ENCODE data around the gene B4GALT5.

The B4GALT5 gene

DNA sequence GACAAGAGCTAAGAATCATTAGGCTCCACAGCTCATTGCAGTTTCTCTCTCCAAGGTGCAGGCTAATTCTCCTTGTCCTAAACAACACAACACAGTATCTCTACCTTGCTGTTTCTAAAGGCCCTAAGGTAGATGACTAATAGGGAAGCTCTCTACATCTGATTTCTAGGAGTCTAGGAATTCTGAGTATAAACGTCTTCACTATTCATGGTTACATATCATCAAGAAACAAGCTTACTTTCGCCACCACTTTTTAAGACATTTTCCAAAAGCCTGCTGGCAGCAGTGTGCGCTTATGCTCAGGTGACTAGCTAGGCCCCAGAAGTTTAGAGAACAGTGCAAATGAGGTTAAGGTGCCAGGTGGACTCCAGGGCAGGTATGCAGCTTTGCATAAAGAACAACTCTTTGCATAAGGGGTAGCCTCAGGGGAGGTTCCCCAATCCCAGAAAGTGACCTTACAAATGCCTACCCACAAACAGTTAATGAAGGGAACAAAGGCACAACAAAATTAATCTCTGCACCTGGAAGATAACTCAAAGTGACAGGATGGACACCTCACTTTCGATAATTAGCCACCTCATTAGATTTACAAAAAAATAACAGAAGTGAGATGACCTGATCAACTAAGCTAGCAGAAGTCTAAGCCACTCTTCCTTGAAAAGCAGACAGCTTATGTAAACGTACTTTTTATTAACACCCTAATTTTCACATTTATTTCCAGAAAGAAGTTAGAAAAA, 20.1 kb downstream of the B4GALT5 start:
- no peak overlapping the region for H3K4me3 ChIP-seq (ENCODE audit: low read length)
- TF ChIP-seq, protein P1, sequence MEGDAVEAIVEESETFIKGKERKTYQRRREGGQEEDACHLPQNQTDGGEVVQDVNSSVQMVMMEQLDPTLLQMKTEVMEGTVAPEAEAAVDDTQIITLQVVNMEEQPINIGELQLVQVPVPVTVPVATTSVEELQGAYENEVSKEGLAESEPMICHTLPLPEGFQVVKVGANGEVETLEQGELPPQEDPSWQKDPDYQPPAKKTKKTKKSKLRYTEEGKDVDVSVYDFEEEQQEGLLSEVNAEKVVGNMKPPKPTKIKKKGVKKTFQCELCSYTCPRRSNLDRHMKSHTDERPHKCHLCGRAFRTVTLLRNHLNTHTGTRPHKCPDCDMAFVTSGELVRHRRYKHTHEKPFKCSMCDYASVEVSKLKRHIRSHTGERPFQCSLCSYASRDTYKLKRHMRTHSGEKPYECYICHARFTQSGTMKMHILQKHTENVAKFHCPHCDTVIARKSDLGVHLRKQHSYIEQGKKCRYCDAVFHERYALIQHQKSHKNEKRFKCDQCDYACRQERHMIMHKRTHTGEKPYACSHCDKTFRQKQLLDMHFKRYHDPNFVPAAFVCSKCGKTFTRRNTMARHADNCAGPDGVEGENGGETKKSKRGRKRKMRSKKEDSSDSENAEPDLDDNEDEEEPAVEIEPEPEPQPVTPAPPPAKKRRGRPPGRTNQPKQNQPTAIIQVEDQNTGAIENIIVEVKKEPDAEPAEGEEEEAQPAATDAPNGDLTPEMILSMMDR (IDR thresholded peaks at IDR 0.05; ENCODE audit: insufficient read depth, low read depth, low read length, missing control alignments), result no peak
- DNase-seq (ENCODE audit: low read depth), result peak; percentile 62

DNA sequence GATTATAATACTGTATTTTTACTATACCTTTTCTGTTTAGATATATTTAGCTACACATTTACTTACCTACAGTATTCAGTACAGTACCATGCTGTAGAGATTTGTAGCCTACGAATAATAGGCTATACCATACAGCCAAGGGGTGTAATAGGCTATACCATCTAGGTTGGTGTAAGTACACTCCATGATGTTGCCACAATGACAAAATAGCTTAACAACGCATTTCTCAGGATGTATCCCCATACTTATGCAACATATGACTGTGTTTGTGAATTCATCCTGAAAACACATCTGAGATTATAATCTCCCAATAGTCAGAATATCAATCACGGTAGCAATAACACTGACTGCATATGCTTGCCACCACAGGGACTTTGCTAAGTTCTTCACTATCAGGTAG, 20.7 kb downstream of the B4GALT5 start:
- DNase-seq (ENCODE audit: low read depth), result no peak
- no peak overlapping the region for H3K4me3 ChIP-seq (ENCODE audit: low read length)
- TF ChIP-seq, protein P1 (IDR thresholded peaks at IDR 0.05; ENCODE audit: insufficient read depth, low read depth, low read length, missing control alignments), result no peak

DNA sequence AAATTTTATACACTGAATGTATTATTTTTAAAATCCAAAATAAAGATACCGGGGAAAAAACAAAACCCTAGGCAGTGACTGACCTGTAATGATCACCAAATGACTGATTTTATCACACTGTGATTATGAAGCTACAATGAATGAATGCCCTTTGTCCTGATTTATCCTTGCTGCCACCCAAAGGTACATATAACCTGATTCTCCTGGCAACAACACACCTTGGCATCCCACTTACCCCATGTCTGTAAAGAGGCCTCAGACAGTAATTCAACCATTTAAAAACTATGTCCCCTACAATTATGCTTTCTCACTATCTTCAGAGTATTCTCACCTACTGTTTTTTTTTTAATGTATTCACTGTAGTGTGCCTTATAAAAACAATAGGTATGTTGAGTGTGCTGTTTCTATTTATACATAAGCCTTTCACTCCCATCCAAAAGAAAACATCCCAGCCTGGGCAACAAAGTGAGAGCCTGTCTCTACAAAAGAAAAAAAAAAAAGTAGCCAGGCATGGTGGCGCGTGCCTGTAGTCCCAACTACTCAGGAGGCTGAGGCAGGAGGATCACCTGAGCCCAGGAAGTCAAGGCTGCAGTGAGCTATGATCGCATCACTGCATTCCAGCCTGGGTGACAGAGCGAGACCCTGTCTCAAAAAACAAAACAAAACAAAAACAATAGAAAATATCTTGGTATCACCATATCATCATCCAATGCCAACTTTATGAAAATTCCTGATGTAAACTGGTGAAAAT, 21.7 kb downstream of the B4GALT5 start:
- H3K4me3 ChIP-seq (ENCODE audit: low read length), result no peak overlapping the region
- TF ChIP-seq, protein P1 (IDR thresholded peaks at IDR 0.05; ENCODE audit: insufficient read depth, low read depth, low read length, missing control alignments), result no peak
- DNase-seq (ENCODE audit: low read depth), result no peak

DNA sequence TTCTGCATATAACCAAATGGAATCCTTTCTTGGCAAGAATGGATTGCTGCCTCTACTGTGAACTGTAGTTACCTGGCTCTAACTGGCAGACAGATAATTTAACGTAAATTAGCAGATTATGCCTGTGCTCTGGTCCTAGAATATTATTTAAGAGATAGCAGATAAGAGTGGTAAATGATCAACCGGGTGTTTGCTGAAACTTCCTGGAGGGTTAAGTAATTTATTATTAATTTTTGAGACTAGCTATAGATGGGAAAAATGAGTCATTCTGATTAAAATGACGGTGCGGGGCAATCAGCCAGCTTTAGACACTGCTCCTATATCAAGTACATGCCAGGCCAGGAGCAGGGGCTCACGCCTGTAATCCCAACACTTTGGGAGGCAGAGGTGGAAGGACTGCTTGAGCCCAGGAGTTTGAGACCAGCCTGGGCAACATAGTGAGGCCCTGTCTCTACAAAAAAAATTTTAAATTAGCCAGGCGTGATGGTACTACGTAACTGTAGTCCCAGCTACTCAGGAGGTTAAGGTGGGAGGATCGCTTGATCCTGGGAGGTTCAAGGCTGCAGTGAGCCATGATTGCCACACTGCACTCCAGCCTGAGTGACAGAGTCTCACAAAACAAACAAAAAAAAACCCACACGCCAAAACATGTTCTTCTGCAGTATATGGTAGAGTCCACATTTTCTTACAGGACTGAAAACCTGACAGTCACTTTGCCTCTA, 22.6 kb downstream of the B4GALT5 start:
- TF ChIP-seq, protein P1 (IDR thresholded peaks at IDR 0.05; ENCODE audit: insufficient read depth, low read depth, low read length, missing control alignments), result no peak

DNA sequence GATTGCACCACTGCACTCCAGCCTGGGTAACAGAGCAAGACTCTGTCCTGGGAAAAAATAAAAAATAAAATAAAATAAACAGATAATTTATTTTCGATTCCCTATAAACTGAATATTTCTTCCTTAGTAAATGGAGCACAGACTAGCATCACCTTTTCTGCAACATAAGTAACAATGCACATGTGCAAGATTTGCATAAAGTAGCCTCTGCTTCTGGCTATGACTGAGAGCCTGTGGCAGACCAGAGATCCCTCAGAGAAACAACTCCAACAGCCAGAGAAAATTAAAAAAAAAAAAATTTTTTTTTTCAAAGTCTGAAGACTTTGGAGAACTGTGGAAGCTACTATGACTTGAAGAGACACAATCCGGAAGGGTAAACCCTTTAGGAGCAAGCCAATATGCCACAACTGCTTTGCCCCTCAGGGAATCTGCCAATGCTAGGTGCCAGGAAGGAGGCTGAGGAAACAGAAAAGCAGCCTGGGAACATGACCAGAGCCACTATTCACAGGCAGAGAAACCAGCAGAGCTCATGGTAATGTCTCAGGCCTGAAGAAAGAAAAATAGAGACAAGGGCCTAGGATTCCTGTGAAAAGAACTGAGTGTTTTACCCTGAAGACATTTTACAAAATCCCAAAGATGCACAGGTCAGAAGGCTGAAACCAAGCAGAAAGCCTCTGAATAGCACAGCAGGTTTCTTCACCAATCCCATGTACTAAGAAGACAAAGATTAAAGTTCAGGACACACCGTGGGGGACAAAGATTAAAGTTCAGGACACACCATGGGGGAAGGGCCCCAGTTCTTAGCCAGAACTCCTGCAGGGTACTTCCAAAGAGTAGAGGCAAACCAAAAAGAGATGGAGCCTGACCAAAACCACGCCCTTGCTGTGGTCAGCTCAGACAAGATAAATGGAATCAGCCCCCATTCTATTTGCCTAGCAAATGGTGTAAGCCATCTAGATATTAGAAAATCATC, 25.8 kb downstream of the B4GALT5 start:
- H3K4me3 ChIP-seq (ENCODE audit: low read length), result no peak overlapping the region
- DNase-seq (ENCODE audit: low read depth), result no peak
- TF ChIP-seq, protein P1 (IDR thresholded peaks at IDR 0.05; ENCODE audit: insufficient read depth, low read depth, low read length, missing control alignments), result no peak

More for the DNA sequence above, 22.6 kb downstream of the B4GALT5 start:
- H3K4me3 ChIP-seq (ENCODE audit: low read length), result no peak overlapping the region
- peak; percentile 81 for DNase-seq (ENCODE audit: low read depth)

DNA sequence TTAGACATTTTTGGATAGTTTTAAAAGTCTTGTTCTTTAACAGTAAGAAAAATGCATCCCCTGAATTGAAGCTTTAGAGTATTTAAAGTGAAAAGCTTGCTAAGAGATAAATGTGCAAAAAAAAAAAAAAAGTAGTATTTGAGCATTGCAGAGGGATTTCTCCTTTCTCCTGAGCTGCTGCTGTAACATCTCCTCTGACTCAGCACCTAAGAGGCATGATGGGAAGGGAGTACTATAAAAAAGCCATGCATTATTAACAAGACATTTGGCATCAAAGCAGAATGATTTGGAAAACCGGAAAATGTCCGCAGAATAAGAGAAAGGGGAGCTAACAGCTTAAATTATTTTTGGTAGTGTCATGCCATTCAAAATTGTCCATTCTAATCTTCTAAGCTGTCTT, 27.9 kb downstream of the B4GALT5 start:
- peak; percentile 28 for DNase-seq (ENCODE audit: low read depth)
- H3K4me3 ChIP-seq (ENCODE audit: low read length), result no peak overlapping the region
- TF ChIP-seq, protein P1 (IDR thresholded peaks at IDR 0.05; ENCODE audit: insufficient read depth, low read depth, low read length, missing control alignments), result no peak
